DMS53 treated with DMSO at 0.1 percent for 48 hours (cell line): ENCODE data around the gene RPRD1A.
"Not testable (repeated sequence)": the region's sequence is repeated elsewhere in the genome, so short reads cannot be mapped to it uniquely, and the experiment has no call there.

ENCODE experiments used
- DNase-seq: peaks from one replicate; lab custom pipeline; 2025; ENCODE audit not compliant: unreplicated experiment; lab: John Stamatoyannopoulos, UW

The RPRD1A gene

GRCh38 chr18:36034299-36034895, 33.0 kb downstream of the RPRD1A start:
- DNase-seq: no peak

- no peak for DNase-seq
Observed at GRCh38 chr18:36031903-36032302, 35.5 kb downstream of the RPRD1A start.

GRCh38 chr18:36031407-36031806, 36.0 kb downstream of the RPRD1A start:
- no peak for DNase-seq

- no peak for DNase-seq
Observed at GRCh38 chr18:36028859-36029258, 38.5 kb downstream of the RPRD1A start.

GRCh38 chr18:36025025-36025424, 42.3 kb downstream of the RPRD1A start:
- DNase-seq: no peak

GRCh38 chr18:36024241-36024640, 43.1 kb downstream of the RPRD1A start:
- DNase-seq: not testable (repeated sequence)

GRCh38 chr18:36023336-36023735, 44.0 kb downstream of the RPRD1A start:
- no peak for DNase-seq

GRCh38 chr18:36020174-36020711, 47.1 kb downstream of the RPRD1A start:
- DNase-seq: no peak

GRCh38 chr18:36017232-36017631, 50.1 kb downstream of the RPRD1A start:
- DNase-seq: no peak

- DNase-seq: no peak
Observed at GRCh38 chr18:36015629-36016028, 51.7 kb downstream of the RPRD1A start.

GRCh38 chr18:36012891-36013290, 54.5 kb downstream of the RPRD1A start:
- DNase-seq: no peak

GRCh38 chr18:36009214-36009613, 58.1 kb downstream of the RPRD1A start:
- DNase-seq: no peak

GRCh38 chr18:36006997-36007396, 60.4 kb downstream of the RPRD1A start:
- no peak for DNase-seq

- DNase-seq: no peak
Observed at GRCh38 chr18:35999925-36000324, 67.4 kb downstream of the RPRD1A start.

GRCh38 chr18:35998967-35999366, 68.4 kb downstream of the RPRD1A start:
- DNase-seq: no peak

- DNase-seq: no peak
Observed at GRCh38 chr18:35993013-35993412, 74.3 kb downstream of the RPRD1A start.

- DNase-seq: no peak
Observed at GRCh38 chr18:35991696-35992095, 75.7 kb downstream of the RPRD1A start.

- DNase-seq: no peak
Observed at GRCh38 chr18:35983818-35984217, 83.5 kb downstream of the RPRD1A start.

GRCh38 chr18:35983147-35983546, 84.2 kb downstream of the RPRD1A start:
- no peak for DNase-seq

- DNase-seq: no peak
Observed at GRCh38 chr18:35982409-35983114, 84.8 kb downstream of the RPRD1A start.

- DNase-seq: no peak
Observed at GRCh38 chr18:35979112-35979511, 88.2 kb downstream of the RPRD1A start.

GRCh38 chr18:35974181-35974580, 93.2 kb downstream of the RPRD1A start:
- DNase-seq: no peak

GRCh38 chr18:35973650-35974049, 93.7 kb downstream of the RPRD1A start:
- DNase-seq: no peak
